Measurements from ENCODE around the gene RALGDS.

RALGDS gene

DNA sequence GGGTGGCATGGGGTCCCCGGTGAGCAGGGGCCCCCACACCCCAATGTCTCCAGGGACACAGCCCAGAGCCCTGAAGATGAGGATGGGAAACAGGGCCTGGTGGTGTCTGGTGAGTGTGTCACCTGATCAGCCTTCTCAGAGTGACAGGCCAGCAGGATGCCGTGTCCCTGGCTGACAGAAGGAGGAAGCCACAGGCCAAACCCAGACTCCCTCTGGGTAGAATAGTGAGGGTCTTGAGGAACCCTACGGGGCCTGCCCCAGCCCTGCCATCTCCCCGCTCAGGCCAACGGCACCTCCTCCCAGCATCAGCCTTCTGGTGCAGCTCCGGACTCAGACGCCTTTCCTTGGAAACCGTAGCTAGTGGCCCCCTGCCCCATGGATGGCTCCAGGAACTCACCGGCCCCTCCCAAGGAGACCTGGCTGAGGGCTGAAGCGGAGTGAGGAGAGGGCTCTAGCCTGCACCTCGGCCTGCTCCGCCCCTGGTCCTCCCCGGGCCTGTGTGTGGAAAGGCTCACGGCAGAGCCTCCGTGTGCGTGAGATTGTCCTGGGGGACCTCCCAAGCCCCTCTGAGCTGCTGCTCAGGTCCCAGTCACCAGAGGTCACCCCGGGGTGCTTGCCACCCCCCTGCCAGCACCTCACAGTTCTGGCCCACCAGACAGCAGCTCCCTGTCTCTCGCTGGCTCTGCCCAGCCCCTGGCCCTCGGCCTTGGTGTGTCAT lies 6.0 kb downstream of the RALGDS start:
- Histone ChIP-seq H2BK5ac (ENCODE audit: low read depth, low read length, poor library complexity, severe bottlenecking) (peak overlapping the region; percentile 22), H3K4me3 (ENCODE audit: insufficient read depth in 1 of 2, low read depth in 1 of 2, low read length in 2 of 2) (peak overlapping the region in 1 of 2 experiments; percentile 43), H2BK12ac (ENCODE audit: low read length in 2 of 2) (peak overlapping the region in 1 of 2 experiments; percentile 68), H3K79me1 (replicated peaks; ENCODE audit: low read length, poor library complexity, severe bottlenecking) (peaks cover 31% of the 10 kb centered on the region), H3K4me1 (ENCODE audit: control insufficient read depth, insufficient read depth, low read depth, low read length) (peaks cover 85% of the 10 kb centered on the region), H2AK5ac (ENCODE audit: low read length, severe bottlenecking) (peak overlapping the region; percentile 97), H2BK120ac (ENCODE audit: low read depth, low read length) (no peak overlapping the region), H2AFZ (ENCODE audit: low read depth, low read length) (no peak overlapping the region), H4K91ac (ENCODE audit: low read length) (peak overlapping the region; percentile 85), H3K14ac (ENCODE audit: low read length in 2 of 2) (no peak overlapping the region), H3K18ac (ENCODE audit: low read depth in 1 of 2, low read length in 2 of 2) (peak overlapping the region; percentile 58 to 65), H3K4ac (ENCODE audit: low read depth in 1 of 2, low read length in 2 of 2) (peak overlapping the region; percentile 5 to 59), H3K4me2 (ENCODE audit: low read length, poor library complexity, severe bottlenecking) (no peak overlapping the region), H3K27ac (ENCODE audit: low read length, poor library complexity, severe bottlenecking) (peak overlapping the region; percentile 85), H3K9me3 (ENCODE audit: control insufficient read depth, low read length) (no peaks in the 10 kb centered on the region), H3K9ac (ENCODE audit: low read length) (peak overlapping the region; percentile 86), H3K36me3 (ENCODE audit: control insufficient read depth in 1 of 2, insufficient read depth in 2 of 2, low read depth in 1 of 2, low read length in 2 of 2) (peaks cover 18 to 43% of the 10 kb centered on the region in 2 experiments), H2BK15ac (ENCODE audit: low read depth, poor library complexity, severe bottlenecking) (peak overlapping the region; percentile 85), H3K27me3 (ENCODE audit: control insufficient read depth in 1 of 2, insufficient read depth in 1 of 2, low read length in 2 of 2) (no peaks in the 10 kb centered on the region), H4K8ac (ENCODE audit: low read length) (peak overlapping the region; percentile 88), H3K23ac (ENCODE audit: low read length in 2 of 2) (peak overlapping the region in 1 of 2 experiments; percentile 75)
- WGBS: 88% methylated on average over 19 of the region's 19 CpGs
- no peak for DNase-seq

DNA sequence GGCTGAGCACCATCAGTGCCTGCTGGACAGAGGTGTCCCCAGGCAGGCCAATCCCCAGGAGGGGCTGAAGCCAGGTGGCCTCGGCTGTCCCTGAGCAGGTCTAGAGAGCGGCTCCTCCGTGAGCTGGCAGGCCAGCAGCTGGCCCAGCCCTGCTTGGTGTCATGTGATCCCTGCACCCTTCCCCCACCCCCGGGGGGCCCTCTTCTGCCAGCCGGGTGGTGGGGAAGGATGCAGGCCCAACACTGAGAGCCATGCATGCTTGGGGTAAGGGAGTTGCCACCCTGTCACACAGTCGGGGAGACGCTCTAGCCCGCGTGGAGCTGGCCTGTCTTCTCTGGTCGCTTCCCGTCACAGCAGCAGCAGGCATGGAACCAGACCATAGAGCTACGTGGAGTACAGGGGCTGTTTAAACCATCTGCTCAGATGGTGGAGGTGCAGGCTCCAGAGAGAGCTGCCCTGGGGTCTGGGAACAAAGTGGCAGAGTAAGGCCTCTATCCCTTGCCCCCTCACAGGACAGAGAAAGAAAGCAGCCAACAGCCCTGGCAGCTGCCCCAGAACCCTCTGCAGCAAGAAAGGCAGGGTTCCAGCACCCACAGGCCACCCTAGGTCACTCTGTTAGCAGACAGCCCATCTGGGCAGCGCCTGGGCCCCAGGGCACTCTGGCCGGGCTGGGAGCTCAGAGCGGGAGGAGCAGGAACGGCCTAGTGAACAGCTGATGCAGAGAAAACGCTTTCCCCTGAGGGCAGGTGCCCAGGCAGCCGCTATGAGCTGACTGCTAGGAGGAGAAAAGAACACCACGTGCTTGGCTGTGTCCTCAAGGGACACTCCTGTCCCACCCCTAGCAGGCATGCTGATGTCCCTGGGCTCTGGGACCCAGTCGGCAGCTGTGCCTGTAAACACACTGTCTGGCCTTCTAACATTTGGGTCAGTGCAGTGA lies 6.8 kb downstream of the RALGDS start:
- Histone ChIP-seq H3K18ac (ENCODE audit: low read depth in 1 of 2, low read length in 2 of 2) (peak overlapping the region; percentile 58 to 65), H2AK5ac (ENCODE audit: low read length, severe bottlenecking) (peak overlapping the region; percentile 97), H2BK12ac (ENCODE audit: low read length in 2 of 2) (peak overlapping the region in 1 of 2 experiments; percentile 68), H3K4me3 (ENCODE audit: insufficient read depth in 1 of 2, low read depth in 1 of 2, low read length in 2 of 2) (peak overlapping the region in 1 of 2 experiments; percentile 19), H4K8ac (ENCODE audit: low read length) (peak overlapping the region; percentile 88), H2BK120ac (ENCODE audit: low read depth, low read length) (peak overlapping the region; percentile 0), H2BK5ac (ENCODE audit: low read depth, low read length, poor library complexity, severe bottlenecking) (peak overlapping the region; percentile 22), H3K9ac (ENCODE audit: low read length) (peak overlapping the region; percentile 86), H2BK15ac (ENCODE audit: low read depth, poor library complexity, severe bottlenecking) (peak overlapping the region; percentile 76), H2AFZ (ENCODE audit: low read depth, low read length) (no peak overlapping the region), H3K79me1 (replicated peaks; ENCODE audit: low read length, poor library complexity, severe bottlenecking) (peaks cover 33% of the 10 kb centered on the region), H4K91ac (ENCODE audit: low read length) (peak overlapping the region; percentile 84), H3K14ac (ENCODE audit: low read length in 2 of 2) (peak overlapping the region in 1 of 2 experiments; percentile 92), H3K27me3 (ENCODE audit: control insufficient read depth in 1 of 2, insufficient read depth in 1 of 2, low read length in 2 of 2) (no peaks in the 10 kb centered on the region), H3K36me3 (ENCODE audit: control insufficient read depth in 1 of 2, insufficient read depth in 2 of 2, low read depth in 1 of 2, low read length in 2 of 2) (peaks cover 26 to 51% of the 10 kb centered on the region in 2 experiments), H3K4me2 (ENCODE audit: low read length, poor library complexity, severe bottlenecking) (peak overlapping the region; percentile 26), H3K9me3 (ENCODE audit: control insufficient read depth, low read length) (no peaks in the 10 kb centered on the region), H3K4ac (ENCODE audit: low read depth in 1 of 2, low read length in 2 of 2) (peak overlapping the region; percentile 59 to 77), H3K23ac (ENCODE audit: low read length in 2 of 2) (peak overlapping the region in 1 of 2 experiments; percentile 75), H3K4me1 (ENCODE audit: control insufficient read depth, insufficient read depth, low read depth, low read length) (peaks cover 79% of the 10 kb centered on the region), H3K27ac (ENCODE audit: low read length, poor library complexity, severe bottlenecking) (peak overlapping the region; percentile 85)
- peak; percentile 58 for DNase-seq
- WGBS: 68% methylated on average over 20 of the region's 20 CpGs

DNA sequence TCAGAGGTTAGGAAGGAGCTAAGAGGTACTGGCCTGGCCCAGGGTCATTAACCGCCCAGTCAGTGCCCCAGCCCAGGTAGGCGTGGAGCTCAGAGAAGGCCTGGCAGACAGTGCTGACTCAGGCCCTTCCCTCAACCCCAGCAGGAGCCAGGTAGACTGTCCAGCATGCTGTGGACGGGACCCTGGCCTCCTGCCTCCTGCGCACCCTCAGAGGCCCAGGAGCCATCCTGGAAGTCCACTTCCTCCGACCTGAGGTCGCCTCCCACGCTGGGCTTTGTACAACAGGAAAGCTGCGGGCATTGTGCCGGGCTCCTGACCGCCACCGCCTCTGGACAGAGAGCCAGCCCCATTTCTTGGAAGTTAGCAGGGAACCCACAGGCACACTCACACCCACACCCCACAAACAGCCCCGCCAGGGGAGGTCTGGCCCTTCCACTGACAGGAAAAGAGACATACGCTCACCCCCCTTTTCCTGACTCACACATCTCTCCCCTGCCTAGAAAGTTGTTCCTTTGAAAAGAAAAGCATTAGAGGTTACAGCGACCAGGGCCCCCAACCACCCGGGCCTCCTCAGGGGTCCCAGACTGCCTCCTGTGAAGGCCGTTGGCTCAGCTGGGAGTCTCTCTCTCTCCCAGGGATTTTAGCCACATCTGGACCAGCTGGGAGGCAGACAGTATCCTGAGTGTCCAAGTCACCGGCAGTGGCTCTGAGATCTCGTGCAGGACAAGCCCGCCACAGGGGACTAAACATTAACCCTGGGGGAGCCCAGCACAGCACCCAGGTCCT lies 7.7 kb downstream of the RALGDS start:
- Histone ChIP-seq H3K79me1 (replicated peaks; ENCODE audit: low read length, poor library complexity, severe bottlenecking) (peaks cover 41% of the 10 kb centered on the region), H3K4me1 (ENCODE audit: control insufficient read depth, insufficient read depth, low read depth, low read length) (peaks cover 74% of the 10 kb centered on the region), H3K18ac (ENCODE audit: low read depth in 1 of 2, low read length in 2 of 2) (peak overlapping the region; percentile 54 to 65), H3K9ac (ENCODE audit: low read length) (peak overlapping the region; percentile 86), H2AK5ac (ENCODE audit: low read length, severe bottlenecking) (peak overlapping the region; percentile 97), H3K4me3 (ENCODE audit: insufficient read depth in 1 of 2, low read depth in 1 of 2, low read length in 2 of 2) (peak overlapping the region in 1 of 2 experiments; percentile 19), H2BK5ac (ENCODE audit: low read depth, low read length, poor library complexity, severe bottlenecking) (peak overlapping the region; percentile 9), H3K36me3 (ENCODE audit: control insufficient read depth in 1 of 2, insufficient read depth in 2 of 2, low read depth in 1 of 2, low read length in 2 of 2) (peaks cover 33 to 60% of the 10 kb centered on the region in 2 experiments), H3K27ac (ENCODE audit: low read length, poor library complexity, severe bottlenecking) (peak overlapping the region; percentile 85), H4K8ac (ENCODE audit: low read length) (peak overlapping the region; percentile 10), H3K4me2 (ENCODE audit: low read length, poor library complexity, severe bottlenecking) (peak overlapping the region; percentile 26), H2BK120ac (ENCODE audit: low read depth, low read length) (peak overlapping the region; percentile 0), H3K4ac (ENCODE audit: low read depth in 1 of 2, low read length in 2 of 2) (peak overlapping the region in 1 of 2 experiments; percentile 75), H4K91ac (ENCODE audit: low read length) (peak overlapping the region; percentile 5), H2BK12ac (ENCODE audit: low read length in 2 of 2) (peak overlapping the region in 1 of 2 experiments; percentile 67), H2AFZ (ENCODE audit: low read depth, low read length) (no peak overlapping the region), H3K14ac (ENCODE audit: low read length in 2 of 2) (peak overlapping the region in 1 of 2 experiments; percentile 86), H3K23ac (ENCODE audit: low read length in 2 of 2) (no peak overlapping the region), H3K27me3 (ENCODE audit: control insufficient read depth in 1 of 2, insufficient read depth in 1 of 2, low read length in 2 of 2) (no peaks in the 10 kb centered on the region), H2BK15ac (ENCODE audit: low read depth, poor library complexity, severe bottlenecking) (peak overlapping the region; percentile 34), H3K9me3 (ENCODE audit: control insufficient read depth, low read length) (no peaks in the 10 kb centered on the region)
- WGBS: 79% methylated on average over 19 of the region's 19 CpGs
- peak; percentile 51 for DNase-seq

Measured in mesenchymal stem cell (in vitro differentiated cells and primary cell).